Stimulated activated CD4-positive, alpha-beta T cell treated with anti-CD3 and anti-CD28 coated beads, Interleukin-4, amount 100 ng/mL, for 1 hour (primary cell): ENCODE data around the gene GPR50.

Experiments used
- DNase-seq: peaks from one replicate; pipeline ENCODE4 v3.0.0-alpha.2; 2020

Gene GPR50

DNA sequence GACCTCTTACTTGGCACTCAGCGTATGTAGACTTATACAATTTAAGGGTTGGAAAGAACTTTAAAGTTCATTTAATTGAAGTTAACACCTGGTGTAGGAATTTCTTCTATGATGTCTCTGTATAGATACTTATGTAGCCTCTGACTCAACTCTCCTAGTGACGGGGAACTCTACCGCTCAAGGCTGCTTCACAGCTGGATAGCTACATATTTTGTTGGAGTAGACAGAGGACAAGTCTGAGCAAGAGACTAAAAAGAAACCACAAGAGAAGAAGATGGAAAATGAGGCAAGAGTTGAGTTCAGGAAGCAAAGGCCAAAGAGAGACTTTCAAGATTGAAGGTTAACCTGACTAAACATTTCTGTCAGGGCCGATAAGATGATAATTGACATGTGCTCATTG is 52.6 kb downstream of the GPR50 start:
- DNase-seq: no peak
